NCI-H128 (cell line): ENCODE data around the gene MBD4.
"Not testable (repeated sequence)": the region's sequence is repeated elsewhere in the genome, so short reads cannot be mapped to it uniquely, and the experiment has no call there.

ENCODE experiments used
- DNase-seq: peaks from one replicate; lab custom pipeline; 2025; ENCODE audit not compliant: unreplicated experiment; lab: John Stamatoyannopoulos, UW

Gene MBD4

GRCh38 chr3:129412542-129413198 is 27.1 kb downstream of the MBD4 start:
- DNase-seq: no peak

GRCh38 chr3:129410971-129411370 is 28.8 kb downstream of the MBD4 start:
- no peak for DNase-seq

GRCh38 chr3:129409541-129409940 is 30.2 kb downstream of the MBD4 start:
- no peak for DNase-seq

- DNase-seq: no peak
Observed at GRCh38 chr3:129404610-129405009, 35.1 kb downstream of the MBD4 start.

- DNase-seq: no peak
Observed at GRCh38 chr3:129404130-129404529, 35.6 kb downstream of the MBD4 start.

- DNase-seq: no peak
Observed at GRCh38 chr3:129403450-129403849, 36.3 kb downstream of the MBD4 start.

GRCh38 chr3:129402616-129403015 is 37.1 kb downstream of the MBD4 start:
- DNase-seq: no peak

- no peak for DNase-seq
Observed at GRCh38 chr3:129402210-129402609, 37.5 kb downstream of the MBD4 start.

GRCh38 chr3:129399895-129400357 is 39.8 kb downstream of the MBD4 start:
- no peak for DNase-seq

GRCh38 chr3:129399145-129399894 is 40.4 kb downstream of the MBD4 start:
- peak; percentile 84 for DNase-seq

GRCh38 chr3:129398803-129399144 is 41.0 kb downstream of the MBD4 start:
- DNase-seq: no peak

- DNase-seq: not testable (repeated sequence)
Observed at GRCh38 chr3:129393760-129394564, 45.8 kb downstream of the MBD4 start.

- no peak for DNase-seq
Observed at GRCh38 chr3:129393271-129393670, 46.5 kb downstream of the MBD4 start.

GRCh38 chr3:129392106-129392887 is 47.5 kb downstream of the MBD4 start:
- not testable (repeated sequence) for DNase-seq

GRCh38 chr3:129391583-129391982 is 48.2 kb downstream of the MBD4 start:
- not testable (repeated sequence) for DNase-seq

- DNase-seq: no peak
Observed at GRCh38 chr3:129389572-129389937, 50.2 kb downstream of the MBD4 start.

GRCh38 chr3:129388791-129389571 is 50.8 kb downstream of the MBD4 start:
- DNase-seq: not testable (repeated sequence)

- no peak for DNase-seq
Observed at GRCh38 chr3:129387487-129387886, 52.3 kb downstream of the MBD4 start.

GRCh38 chr3:129386984-129387383 is 52.8 kb downstream of the MBD4 start:
- no peak for DNase-seq

- not testable (repeated sequence) for DNase-seq
Observed at GRCh38 chr3:129385507-129385906, 54.2 kb downstream of the MBD4 start.
